ENCODE data around the gene RENBP.

DNA sequence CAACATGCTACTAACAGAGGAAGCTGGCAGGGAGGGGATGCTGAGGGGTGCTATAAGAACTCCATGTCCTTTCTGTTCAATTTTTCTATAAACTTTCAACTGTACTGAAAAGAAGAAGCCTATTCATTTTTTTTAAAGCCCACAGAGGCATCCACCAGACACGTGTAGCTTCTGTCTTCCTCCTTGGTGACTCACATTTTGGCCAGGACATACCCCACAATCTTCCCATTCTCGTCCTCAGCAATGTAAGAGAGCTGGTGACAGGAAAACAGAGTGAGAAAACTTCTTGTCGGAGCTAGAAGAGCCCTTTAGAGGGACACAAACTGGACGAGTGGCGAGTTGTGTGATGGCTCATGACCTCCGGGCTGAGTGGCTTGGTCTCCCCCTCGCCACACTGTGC, 10.7 kb downstream of the RENBP start:
- TF ChIP-seq, protein P1, sequence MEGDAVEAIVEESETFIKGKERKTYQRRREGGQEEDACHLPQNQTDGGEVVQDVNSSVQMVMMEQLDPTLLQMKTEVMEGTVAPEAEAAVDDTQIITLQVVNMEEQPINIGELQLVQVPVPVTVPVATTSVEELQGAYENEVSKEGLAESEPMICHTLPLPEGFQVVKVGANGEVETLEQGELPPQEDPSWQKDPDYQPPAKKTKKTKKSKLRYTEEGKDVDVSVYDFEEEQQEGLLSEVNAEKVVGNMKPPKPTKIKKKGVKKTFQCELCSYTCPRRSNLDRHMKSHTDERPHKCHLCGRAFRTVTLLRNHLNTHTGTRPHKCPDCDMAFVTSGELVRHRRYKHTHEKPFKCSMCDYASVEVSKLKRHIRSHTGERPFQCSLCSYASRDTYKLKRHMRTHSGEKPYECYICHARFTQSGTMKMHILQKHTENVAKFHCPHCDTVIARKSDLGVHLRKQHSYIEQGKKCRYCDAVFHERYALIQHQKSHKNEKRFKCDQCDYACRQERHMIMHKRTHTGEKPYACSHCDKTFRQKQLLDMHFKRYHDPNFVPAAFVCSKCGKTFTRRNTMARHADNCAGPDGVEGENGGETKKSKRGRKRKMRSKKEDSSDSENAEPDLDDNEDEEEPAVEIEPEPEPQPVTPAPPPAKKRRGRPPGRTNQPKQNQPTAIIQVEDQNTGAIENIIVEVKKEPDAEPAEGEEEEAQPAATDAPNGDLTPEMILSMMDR (IDR thresholded peaks at IDR 0.05): no peak
- TF ChIP-seq ZFX (IDR thresholded peaks at IDR 0.05; ENCODE audit: borderline replicate concordance): no peak

Measured in 22Rv1 (cell line).